Neural cell (in vitro differentiated cells): ENCODE measurements around the gene TMEM101. TPM values are rescaled to one million over a fixed set of nuclear protein-coding genes. Genes with fewer than 3 reads are reported as not detected.
"Not testable (repeated sequence)": the region's sequence is repeated elsewhere in the genome, so short reads cannot be mapped to it uniquely, and the experiment has no call there.

Experiments
- H2AFZ ChIP-seq: fragments of 200-600, 300-800 bp; sonication (generic), shearing (Covaris generic); 2 replicates; pipeline ENCODE4 v1.6.0; 2014; ENCODE audit warnings: low read depth, mild to moderate bottlenecking, antibody characterized with exemption, low read length, moderate library complexity
- H3F3A ChIP-seq: fragments of 200-600 bp; shearing (Covaris generic); 2 replicates; pipeline ENCODE4 v1.6.1; 2016; ENCODE audit warnings: mild to moderate bottlenecking, moderate library complexity, mixed read lengths, antibody characterized with exemption, low read length; ENCODE audit not compliant: insufficient read depth, poor library complexity, severe bottlenecking
- H3K27ac ChIP-seq: fragments of 200-600, 300-800 bp; sonication (generic), shearing (Covaris generic); 2 replicates; pipeline ENCODE4 v1.5.1; 2014; ENCODE audit warnings: mild to moderate bottlenecking, low read length, moderate library complexity
- H3K27me3 ChIP-seq: fragments of 300-800, 200-600 bp; sonication (generic), shearing (Covaris generic); 2 replicates; pipeline ENCODE4 v1.6.0; 2014; ENCODE audit warnings: mild to moderate bottlenecking, low read depth, low read length, moderate library complexity; ENCODE audit not compliant: insufficient read depth
- H3K36me3 ChIP-seq: fragments of 300-800, 200-600 bp; sonication (generic), shearing (Covaris generic); 2 replicates; pipeline ENCODE4 v1.5.1; 2014; ENCODE audit warnings: mild to moderate bottlenecking, antibody characterized with exemption, low read length, moderate library complexity; ENCODE audit not compliant: insufficient read depth
- H3K4me2 ChIP-seq: fragments of 300-800, 200-600 bp; sonication (generic), shearing (Covaris generic); 2 replicates; pipeline ENCODE4 v1.6.0; 2014; ENCODE audit warnings: mild to moderate bottlenecking, low read length
- H3K4me3 ChIP-seq: fragments of 300-800, 200-600 bp; sonication (generic), shearing (Covaris generic); 2 replicates; pipeline ENCODE4 v1.5.1; 2014; ENCODE audit warnings: mild to moderate bottlenecking, low read length, moderate library complexity
- H3K79me2 ChIP-seq: fragments of 200-600 bp; shearing (Covaris generic); replicated peaks from 2 replicates; pipeline ENCODE4 v1.6.0; 2014; ENCODE audit warnings: mild to moderate bottlenecking, low read length, moderate library complexity; ENCODE audit not compliant: insufficient read depth
- H3K9ac ChIP-seq: fragments of 300-800, 200-600 bp; sonication (generic), shearing (Covaris generic); 2 replicates; pipeline ENCODE4 v1.6.1; 2016; ENCODE audit warnings: mild to moderate bottlenecking, low read length, mixed read lengths
- H3K9me2 ChIP-seq: fragments of 200-600 bp; shearing (Covaris generic); 2 replicates; pipeline ENCODE4 v1.6.1; 2016; ENCODE audit warnings: mild to moderate bottlenecking, low read length, mixed read lengths; ENCODE audit not compliant: insufficient read depth
- H3K9me3 ChIP-seq: fragments of 200-600, 300-800 bp; sonication (generic), shearing (Covaris generic); 2 replicates; pipeline ENCODE4 v1.6.1; 2016; ENCODE audit warnings: mild to moderate bottlenecking, mixed run types, low read length, moderate library complexity, mixed read lengths
- H4K20me1 ChIP-seq: fragments of 200-600 bp; shearing (Covaris generic); 2 replicates; pipeline ENCODE4 v1.6.1; 2016; ENCODE audit warnings: mild to moderate bottlenecking, mixed run types; ENCODE audit not compliant: insufficient read depth
- CTCF ChIP-seq: fragments of 450-650 bp; IDR thresholded peaks from 2 replicates; pipeline ENCODE4 v1.5.1; 2014; ENCODE audit warnings: antibody characterized with exemption, mild to moderate bottlenecking, moderate library complexity; ENCODE audit not compliant: poor library complexity, severe bottlenecking
- EP300 ChIP-seq: fragments of 450-650 bp; conservative IDR thresholded peaks from 2 replicates; pipeline ENCODE4 v1.6.1; 2014; ENCODE audit warnings: antibody characterized with exemption, mild to moderate bottlenecking, moderate library complexity; ENCODE audit not compliant: poor library complexity, severe bottlenecking
- EZH2 ChIP-seq: fragments of 200-600, 300-800 bp; shearing (Covaris generic), sonication (generic); IDR thresholded peaks from 2 replicates; pipeline ENCODE4 v1.6.1; 2014; ENCODE audit warnings: antibody characterized with exemption, low read length, borderline replicate concordance, mild to moderate bottlenecking; ENCODE audit not compliant: insufficient read depth, poor library complexity, severe bottlenecking
- MXI1 ChIP-seq: fragments of 450-650 bp; conservative IDR thresholded peaks from 2 replicates; pipeline ENCODE4 v1.6.1; 2014; ENCODE audit warnings: antibody characterized with exemption, mild to moderate bottlenecking; ENCODE audit not compliant: poor library complexity, severe bottlenecking
- RAD21 ChIP-seq: fragments of 450-650 bp; conservative IDR thresholded peaks from 2 replicates; pipeline ENCODE4 v1.6.1; 2014; ENCODE audit warnings: antibody characterized with exemption, mild to moderate bottlenecking, moderate library complexity
- REST ChIP-seq: IDR thresholded peaks from 2 replicates; pipeline ENCODE4 v1.6.1; 2012; ENCODE audit warnings: borderline replicate concordance
- SMC3 ChIP-seq: fragments of 450-650 bp; conservative IDR thresholded peaks from 2 replicates; pipeline ENCODE4 v1.6.1; 2014; ENCODE audit warnings: antibody characterized with exemption, mild to moderate bottlenecking, moderate library complexity; ENCODE audit not compliant: poor library complexity
- polyA plus RNA-seq: library from polyadenylated mRNA; depleted of rRNA; stranded (reverse); fragments of >200 nt; gene quantifications from 2 replicates; pipeline ENCODE4 v1.2.3, GENCODE V29; 2014

Gene TMEM101
- polyA plus RNA-seq, 1 donor from 2014 or later, result 59.3 TPM

GRCh38 chr17:43975898-43976297, 38.9 kb downstream of the TMEM101 start:
- Histone ChIP-seq H3K4me2 (no peak overlapping the region), H3K27ac (no peak overlapping the region), H3F3A (no peaks in the 10 kb centered on the region), H2AFZ (no peak overlapping the region), H3K9me3 (no peaks in the 10 kb centered on the region), H3K27me3 (no peaks in the 10 kb centered on the region), H3K79me2 (no peaks in the 10 kb centered on the region), H3K9ac (no peak overlapping the region), H3K9me2 (no peaks in the 10 kb centered on the region), H3K4me3 (no peak overlapping the region), H3K36me3 (no peaks in the 10 kb centered on the region), H4K20me1 (no peaks in the 10 kb centered on the region)
- no peak for TF ChIP-seq EZH2
- no peak for TF ChIP-seq REST
- no peak for TF ChIP-seq CTCF
- TF ChIP-seq RAD21, result no peak
- no peak for TF ChIP-seq SMC3
- TF ChIP-seq MXI1, result no peak
- TF ChIP-seq EP300, result no peak

- Histone ChIP-seq H2AFZ (no peak overlapping the region), H3K4me3 (no peak overlapping the region), H3K9me3 (no peaks in the 10 kb centered on the region), H3F3A (no peaks in the 10 kb centered on the region), H4K20me1 (no peaks in the 10 kb centered on the region), H3K4me2 (no peak overlapping the region), H3K79me2 (no peaks in the 10 kb centered on the region), H3K27me3 (no peaks in the 10 kb centered on the region), H3K27ac (no peak overlapping the region), H3K36me3 (no peaks in the 10 kb centered on the region), H3K9me2 (no peaks in the 10 kb centered on the region), H3K9ac (no peak overlapping the region)
- TF ChIP-seq CTCF, result no peak
Measured at GRCh38 chr17:43974382-43975266, 40.1 kb downstream of the TMEM101 start.

GRCh38 chr17:43972444-43973212, 42.1 kb downstream of the TMEM101 start:
- H3K79me2 ChIP-seq, H3K4me3 ChIP-seq, H4K20me1 ChIP-seq, H3K4me2 ChIP-seq, H3K9me2 ChIP-seq, H2AFZ ChIP-seq, H3F3A ChIP-seq, H3K9me3 ChIP-seq, H3K36me3 ChIP-seq, H3K27ac ChIP-seq, H3K9ac ChIP-seq, H3K27me3 ChIP-seq: not testable (repeated sequence)

GRCh38 chr17:43971436-43971835, 43.3 kb downstream of the TMEM101 start:
- not testable (repeated sequence) for H3K4me2 ChIP-seq, H3K4me3 ChIP-seq, H3F3A ChIP-seq, H3K27ac ChIP-seq, H3K9ac ChIP-seq, H3K9me2 ChIP-seq, H4K20me1 ChIP-seq, H3K36me3 ChIP-seq, H2AFZ ChIP-seq, H3K27me3 ChIP-seq, H3K9me3 ChIP-seq, H3K79me2 ChIP-seq
